ENCODE data around the gene SLU7.
"Not testable (repeated sequence)": the region's sequence is repeated elsewhere in the genome, so short reads cannot be mapped to it uniquely, and the experiment has no call there.

The SLU7 gene

GRCh38 chr5:160451281-160451680, 32.4 kb upstream of the SLU7 start:
- in situ Hi-C loops (cut with HindIII; ENCODE audit: low sequenced_read_pairs) = no loop called here

GRCh38 chr5:160450164-160450932, 31.5 kb upstream of the SLU7 start:
- in situ Hi-C loops (cut with HindIII; ENCODE audit: low sequenced_read_pairs) = no loop called here

GRCh38 chr5:160449458-160449857, 30.6 kb upstream of the SLU7 start:
- in situ Hi-C loops (cut with HindIII; ENCODE audit: low sequenced_read_pairs) = no loop called here

- in situ Hi-C loops (cut with HindIII; ENCODE audit: low sequenced_read_pairs) = no loop called here
Measured at GRCh38 chr5:160448886-160449285, 30.0 kb upstream of the SLU7 start.

GRCh38 chr5:160445751-160446150, 26.9 kb upstream of the SLU7 start:
- in situ Hi-C loops (cut with HindIII; ENCODE audit: low sequenced_read_pairs) = no loop called here

- in situ Hi-C loops (cut with HindIII; ENCODE audit: low sequenced_read_pairs) = no loop called here
Measured at GRCh38 chr5:160445132-160445531, 26.3 kb upstream of the SLU7 start.

GRCh38 chr5:160444407-160444806, 25.5 kb upstream of the SLU7 start:
- in situ Hi-C loops (cut with HindIII; ENCODE audit: low sequenced_read_pairs) = no loop called here

GRCh38 chr5:160442824-160443431, 24.0 kb upstream of the SLU7 start:
- in situ Hi-C loops (cut with HindIII; ENCODE audit: low sequenced_read_pairs) = no loop called here

GRCh38 chr5:160441311-160441781, 22.5 kb upstream of the SLU7 start:
- in situ Hi-C loops (cut with HindIII; ENCODE audit: low sequenced_read_pairs) = no loop called here

- in situ Hi-C loops (cut with HindIII; ENCODE audit: low sequenced_read_pairs) = no loop called here
Measured at GRCh38 chr5:160439205-160439600, 20.3 kb upstream of the SLU7 start.

GRCh38 chr5:160438316-160439204, 19.7 kb upstream of the SLU7 start:
- in situ Hi-C loops (cut with HindIII; ENCODE audit: low sequenced_read_pairs) = no loop called here

- in situ Hi-C loops (cut with HindIII; ENCODE audit: low sequenced_read_pairs) = no loop called here
Measured at GRCh38 chr5:160437271-160437670, 18.4 kb upstream of the SLU7 start.

GRCh38 chr5:160436661-160437060, 17.8 kb upstream of the SLU7 start:
- in situ Hi-C loops (cut with HindIII; ENCODE audit: low sequenced_read_pairs) = not testable (repeated sequence)

GRCh38 chr5:160436017-160436416, 17.1 kb upstream of the SLU7 start:
- in situ Hi-C loops (cut with HindIII; ENCODE audit: low sequenced_read_pairs) = no loop called here

GRCh38 chr5:160435532-160435931, 16.7 kb upstream of the SLU7 start:
- in situ Hi-C loops (cut with HindIII; ENCODE audit: low sequenced_read_pairs) = no loop called here

- in situ Hi-C loops (cut with HindIII; ENCODE audit: low sequenced_read_pairs) = loop anchor here (5.0 kb wide), 2 partner anchors 43 to 73 kb away; no protein-coding TSS in a partner anchor
Measured at GRCh38 chr5:160434022-160434531, 15.2 kb upstream of the SLU7 start.

GRCh38 chr5:160432787-160433186, 13.9 kb upstream of the SLU7 start:
- in situ Hi-C loops (cut with HindIII; ENCODE audit: low sequenced_read_pairs) = loop anchor here (5.0 kb wide), 2 partner anchors 45 to 75 kb away; no protein-coding TSS in a partner anchor

GRCh38 chr5:160432196-160432595, 13.3 kb upstream of the SLU7 start:
- in situ Hi-C loops (cut with HindIII; ENCODE audit: low sequenced_read_pairs) = loop anchor here (5.0 kb wide), 2 partner anchors 45 to 75 kb away; no protein-coding TSS in a partner anchor

GRCh38 chr5:160427607-160428006, 8.7 kb upstream of the SLU7 start:
- in situ Hi-C loops (cut with HindIII; ENCODE audit: low sequenced_read_pairs) = no loop called here

- in situ Hi-C loops (cut with HindIII; ENCODE audit: low sequenced_read_pairs) = no loop called here
Measured at GRCh38 chr5:160423099-160423498, 4.2 kb upstream of the SLU7 start.
